Heart left ventricle (tissue), 16 donors: Measurements from ENCODE around the gene GUCD1. TPM values are rescaled to one million over a fixed set of nuclear protein-coding genes. Genes with fewer than 3 reads are reported as not detected.

Experiments
- ATAC-seq, 4 donors: fragments of 200-7000 bp; cut with Tn5 transposase; one replicate each; pipeline ENCODE4 v1.9.1; 2020 to 2022; ENCODE audit warnings: moderate library complexity in 4 of 4, mild to moderate bottlenecking in 3 of 4, moderate number of reproducible peaks in 1 of 4
- DNase-seq, 5 donors: peaks; one replicate each; pipeline ENCODE4 v3.0.0-alpha.2; 2020
- H3K27ac ChIP-seq, 12 donors: fragments of 200-600 bp; sonication (generic) in 4 of 12; one replicate each; pipeline versions ENCODE4 v1.5.0 to v1.8.0; 2016 to 2022; ENCODE audit warnings: mild to moderate bottlenecking in 2 of 12
- H3K27me3 ChIP-seq, 9 donors: fragments of 200-600 bp; sonication (generic) in 2 of 9; one replicate each; pipeline versions ENCODE4 v1.5.1 to v1.8.0; 2016 to 2022; ENCODE audit warnings: mild to moderate bottlenecking in 3 of 9
- H3K36me3 ChIP-seq, 9 donors: fragments of 200-600 bp; sonication (generic) in 2 of 9; one replicate each; pipeline versions ENCODE4 v1.5.0 to v1.8.0; 2018 to 2022; ENCODE audit warnings: mild to moderate bottlenecking in 2 of 9
- H3K4me1 ChIP-seq, 12 donors: fragments of 200-600 bp; sonication (generic) in 4 of 12; one replicate each; pipeline versions ENCODE4 v1.5.0 to v1.8.0; 2016 to 2022; ENCODE audit warnings: mild to moderate bottlenecking in 3 of 12
- H3K4me3 ChIP-seq, 12 donors: fragments of 200-600 bp; sonication (generic) in 4 of 12; one replicate each; pipeline versions ENCODE4 v1.5.0 to v1.8.0; 2017 to 2022; ENCODE audit warnings: mild to moderate bottlenecking in 9 of 12, moderate library complexity in 4 of 12
- H3K9me3 ChIP-seq, 12 donors: fragments of 200-600 bp; sonication (generic) in 4 of 12; one replicate each; pipeline versions ENCODE4 v1.5.0 to v1.8.0; 2016 to 2022; ENCODE audit warnings: mild to moderate bottlenecking in 1 of 12
- CTCF ChIP-seq, 12 donors: fragments of 200-600 bp; sonication (generic) in 4 of 12; IDR thresholded peaks; one replicate each; pipeline versions ENCODE4 v1.5.0 to v1.8.0; 2018 to 2022; ENCODE audit warnings: antibody characterized with exemption in 12 of 12, mild to moderate bottlenecking in 5 of 12
- POLR2A ChIP-seq, 2 donors: fragments of 450-650 bp; IDR thresholded peaks; one replicate each; pipeline ENCODE4 v1.6.1; 2017; ENCODE audit warnings: antibody characterized with exemption in 2 of 2, mild to moderate bottlenecking in 2 of 2, moderate library complexity in 2 of 2
- WGBS, 4 donors: extraction: QIAGEN DNeasy Blood & Tissue Kit in 2 of 4; methylation state at CpG; one replicate each; pipeline versions ENCODE4 v1.1.5 to v1.1.7; 2013 to 2018; 5-methylcytosine and 5-hydroxymethylcytosine counted together
- intact Hi-C, 10 donors: fragments of 100-400 bp; cut with DNase I; formaldehyde crosslinking; loops; one replicate each; pipeline versions ENCODE4 v1.11.1 to v1.14.2; 2022
- polyA plus RNA-seq, 2 donors: library from polyadenylated mRNA; stranded (reverse); fragments of 200-250 nt; gene quantifications; one replicate each; pipeline ENCODE4 v1.2.3, GENCODE V29; 2013
- total RNA-seq, 9 donors: library from RNA; depleted of rRNA in 2 of 9; stranded (reverse); fragments of >200 nt in 2 of 9; fragmentation: NEBNext Ultra II Directional in 3 of 9; extraction: Animal tissue kit (Norgen Biotek cat#: 25700) in 3 of 9; gene quantifications; one replicate each; pipeline versions ENCODE4 v1.1.0 to v1.2.4, GENCODE V29; 2016 to 2023
- donor health status: ischemic (EF 13 %, LVEDD 7.1; RV severe dilation, severe dysfunction).
- donor health status: healthy with polysubstance abuse.
- donor health status: DM: no; HTN: yes; CAD: no.
- donor health status: DM: no; HTN: no; CAD: no.
- donor health status: ischemic (EF 25% LVEDD 6.9; RV normal size, moderate dysfunction).
- donor health status: ischemic (EF 25% LVEDD 5.7; RV mildly dilated, moderate dysfunction).
- donor health status: healthy.
- donor health status: DM: yes; HTN: yes; CAD: no.
- donor health status: ischemic (EF 35%, LVEDD 5.7; RV mildly dilated, moderate dysfunction).
- donor health status: nonischemic (EF 11% LVEDD 7.7; RV severe dilation, severe dysfunction).
- donor health status: DM: yes; HTN: yes; CAD: no.
- donor health status: PGD.
- donor health status: ischemic (EF 29% LVEDD 5.4; RV normal size, mild dysfunction).
- donor health status: nonischemic (EF 23%, LVEDD 6.1; RV moderate dilation, normal function).

GUCD1 gene
- total and polyA plus RNA-seq, 11 donors: 147 to 487 (median 186) TPM

- ATAC-seq: no peak
- Histone ChIP-seq H3K9me3 (no peaks in the 10 kb centered on the region), H3K4me1 (peaks cover 0 to 11% (median 6%) of the 10 kb centered on the region in 12 donors), H3K27ac (no peak overlapping the region), H3K27me3 (peaks cover 0 to 19% (median 0%) of the 10 kb centered on the region in 9 donors), H3K4me3 (no peak overlapping the region), H3K36me3 (no peaks in the 10 kb centered on the region)
- 79 to 89% (median 83%) methylated on average over 5 of the region's 5 CpGs for WGBS, 4 donors
- TF ChIP-seq CTCF (IDR thresholded peaks at IDR 0.05) (no peak), POLR2A (IDR thresholded peaks at IDR 0.05) (no peak)
- intact Hi-C loops: no loop called here
- DNase-seq: no peak
Measured at GRCh38 chr22:24496234-24496633, 58.7 kb downstream of the GUCD1 start.

GRCh38 chr22:24495365-24495675 is 59.6 kb downstream of the GUCD1 start:
- H3K4me1 ChIP-seq: peaks cover 0 to 8% (median 1%) of the 10 kb centered on the region in 12 donors
- TF ChIP-seq POLR2A (IDR thresholded peaks at IDR 0.05) (no peak), CTCF (IDR thresholded peaks at IDR 0.05) (no peak)
- H3K27ac ChIP-seq: no peak overlapping the region
- H3K4me3 ChIP-seq: no peak overlapping the region
- ATAC-seq (no peak), DNase-seq (no peak)
- H3K36me3 ChIP-seq: no peaks in the 10 kb centered on the region
- intact Hi-C loops: no loop called here
- WGBS, 4 donors: 94 to 99% (median 96%) methylated on average over 17 of the region's 17 CpGs
- peaks cover 0 to 19% (median 0%) of the 10 kb centered on the region in 9 donors for H3K27me3 ChIP-seq
- H3K9me3 ChIP-seq: no peaks in the 10 kb centered on the region

GRCh38 chr22:24494528-24495364 is 60.2 kb downstream of the GUCD1 start, which contains the start of gene UPB1:
Gene UPB1, plus strand, starts transcription at chr22:24495332. Its CDS starts 72 bp downstream, at chr22:24495404.
- no peaks in the 10 kb centered on the region for H3K36me3 ChIP-seq
- no peaks in the 10 kb centered on the region for H3K9me3 ChIP-seq
- DNase-seq (no peak), ATAC-seq (peak in 2 of 4 donors; percentile 32 to 41)
- peaks cover 0 to 19% (median 0%) of the 10 kb centered on the region in 9 donors for H3K27me3 ChIP-seq
- intact Hi-C loops: no loop called here
- peak within 1 kb of the TSS in 11 of 12 donors; percentile 2 to 45 (median 33) for H3K4me3 ChIP-seq
- WGBS, 4 donors: 50 to 76% (median 58%) methylated on average over 56 to 76 of the region's 76 CpGs
- no peak within 1 kb of the TSS for H3K27ac ChIP-seq
- H3K4me1 ChIP-seq: peaks cover 0 to 8% (median 0%) of the 10 kb centered on the region in 12 donors
- no peak for TF ChIP-seq CTCF (IDR thresholded peaks at IDR 0.05)
- no peak for TF ChIP-seq POLR2A (IDR thresholded peaks at IDR 0.05)

GRCh38 chr22:24494167-24494527 is 60.8 kb downstream of the GUCD1 start:
- Histone ChIP-seq H3K36me3 (no peaks in the 10 kb centered on the region), H3K4me1 (peaks cover 0 to 8% (median 0%) of the 10 kb centered on the region in 12 donors), H3K4me3 (peak overlapping the region in 11 of 12 donors; percentile 2 to 45 (median 33)), H3K9me3 (no peaks in the 10 kb centered on the region), H3K27ac (no peak overlapping the region), H3K27me3 (peaks cover 0 to 19% (median 0%) of the 10 kb centered on the region in 9 donors)
- intact Hi-C loops: no loop called here
- TF ChIP-seq CTCF (IDR thresholded peaks at IDR 0.05) (no peak), POLR2A (IDR thresholded peaks at IDR 0.05) (no peak)
- WGBS, 4 donors: 43 to 55% (median 54%) methylated on average over 21 of the region's 21 CpGs
- DNase-seq (no peak), ATAC-seq (peak; percentile 9 to 41 (median 21))
